ENCODE data around the gene CFAP74.

- TF ChIP-seq POLR2A (IDR thresholded peaks at IDR 0.05) (no peak), CTCF (IDR thresholded peaks at IDR 0.05) (no peak)
These were observed 46.0 kb downstream of the CFAP74 start for GRCh38 chr1:1957533-1957961.

All from heart left ventricle (tissue), 13 donors.